ENCODE results near the gene EIF3A.

GRCh38 chr10:119024882-119025281 is 55.7 kb downstream of the EIF3A start:
- TF ChIP-seq POLR2AphosphoS5 (IDR thresholded peaks at IDR 0.05; ENCODE audit: low read depth, low read length): no peak
- TF ChIP-seq SIN3A (IDR thresholded peaks at IDR 0.05; ENCODE audit: borderline replicate concordance, insufficient read depth, low read depth, low read length): no peak
- TF ChIP-seq, protein P1, sequence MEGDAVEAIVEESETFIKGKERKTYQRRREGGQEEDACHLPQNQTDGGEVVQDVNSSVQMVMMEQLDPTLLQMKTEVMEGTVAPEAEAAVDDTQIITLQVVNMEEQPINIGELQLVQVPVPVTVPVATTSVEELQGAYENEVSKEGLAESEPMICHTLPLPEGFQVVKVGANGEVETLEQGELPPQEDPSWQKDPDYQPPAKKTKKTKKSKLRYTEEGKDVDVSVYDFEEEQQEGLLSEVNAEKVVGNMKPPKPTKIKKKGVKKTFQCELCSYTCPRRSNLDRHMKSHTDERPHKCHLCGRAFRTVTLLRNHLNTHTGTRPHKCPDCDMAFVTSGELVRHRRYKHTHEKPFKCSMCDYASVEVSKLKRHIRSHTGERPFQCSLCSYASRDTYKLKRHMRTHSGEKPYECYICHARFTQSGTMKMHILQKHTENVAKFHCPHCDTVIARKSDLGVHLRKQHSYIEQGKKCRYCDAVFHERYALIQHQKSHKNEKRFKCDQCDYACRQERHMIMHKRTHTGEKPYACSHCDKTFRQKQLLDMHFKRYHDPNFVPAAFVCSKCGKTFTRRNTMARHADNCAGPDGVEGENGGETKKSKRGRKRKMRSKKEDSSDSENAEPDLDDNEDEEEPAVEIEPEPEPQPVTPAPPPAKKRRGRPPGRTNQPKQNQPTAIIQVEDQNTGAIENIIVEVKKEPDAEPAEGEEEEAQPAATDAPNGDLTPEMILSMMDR (IDR thresholded peaks at IDR 0.05): no peak
- no peak for TF ChIP-seq REST (IDR thresholded peaks at IDR 0.05; ENCODE audit: insufficient read depth in 1 of 2, low read depth in 2 of 2, low read length in 1 of 2)
